GM12872 (cell line): ENCODE results near the gene TTL.

Source experiments
- CTCF ChIP-seq: IDR thresholded peaks from 3 replicates; pipeline ENCODE4 v1.5.1; 2011; ENCODE audit warnings: low read depth, mild to moderate bottlenecking, low read length, moderate library complexity; ENCODE audit not compliant: insufficient read depth

Gene TTL

GRCh38 chr2:112548980-112549379 is 67.0 kb downstream of the TTL start:
- no peak for TF ChIP-seq CTCF

GRCh38 chr2:112566104-112566503 is 84.1 kb downstream of the TTL start:
- TF ChIP-seq CTCF, result no peak

- no peak for TF ChIP-seq CTCF
Observed at GRCh38 chr2:112572005-112572404, 90.0 kb downstream of the TTL start.

- no peak for TF ChIP-seq CTCF
Observed at GRCh38 chr2:112577756-112578155, 95.8 kb downstream of the TTL start.

GRCh38 chr2:112579241-112579640 is 97.3 kb downstream of the TTL start:
- no peak for TF ChIP-seq CTCF

- TF ChIP-seq CTCF, result no peak
Observed at GRCh38 chr2:112580084-112580483, 98.1 kb downstream of the TTL start.

- peak; percentile 48; the same call in 2 of the 3 replicates for TF ChIP-seq CTCF
Observed at GRCh38 chr2:112582314-112582746, 100.4 kb downstream of the TTL start.

GRCh38 chr2:112583497-112584133 is 101.7 kb downstream of the TTL start:
- TF ChIP-seq CTCF, result no peak
